Umbilical cord (tissue), 2 donors: ENCODE results near the gene CA11. TPM values are rescaled to one million over a fixed set of nuclear protein-coding genes. Genes with fewer than 3 reads are reported as not detected.

Experiments used
- DNase-seq: peaks from one replicate; pipeline ENCODE4 v3.0.0-alpha.2; 2015; ENCODE audit warnings: low spot score
- total RNA-seq: library from RNA; depleted of rRNA; stranded (reverse); fragments of >200 nt; gene quantifications from one replicate; pipeline ENCODE4 v1.2.3, GENCODE V29; 2014; ENCODE audit warnings: low replicate concordance; ENCODE audit not compliant: insufficient read depth

CA11 gene
- total RNA-seq, 1 donor from 2014 or later = not detected

DNA sequence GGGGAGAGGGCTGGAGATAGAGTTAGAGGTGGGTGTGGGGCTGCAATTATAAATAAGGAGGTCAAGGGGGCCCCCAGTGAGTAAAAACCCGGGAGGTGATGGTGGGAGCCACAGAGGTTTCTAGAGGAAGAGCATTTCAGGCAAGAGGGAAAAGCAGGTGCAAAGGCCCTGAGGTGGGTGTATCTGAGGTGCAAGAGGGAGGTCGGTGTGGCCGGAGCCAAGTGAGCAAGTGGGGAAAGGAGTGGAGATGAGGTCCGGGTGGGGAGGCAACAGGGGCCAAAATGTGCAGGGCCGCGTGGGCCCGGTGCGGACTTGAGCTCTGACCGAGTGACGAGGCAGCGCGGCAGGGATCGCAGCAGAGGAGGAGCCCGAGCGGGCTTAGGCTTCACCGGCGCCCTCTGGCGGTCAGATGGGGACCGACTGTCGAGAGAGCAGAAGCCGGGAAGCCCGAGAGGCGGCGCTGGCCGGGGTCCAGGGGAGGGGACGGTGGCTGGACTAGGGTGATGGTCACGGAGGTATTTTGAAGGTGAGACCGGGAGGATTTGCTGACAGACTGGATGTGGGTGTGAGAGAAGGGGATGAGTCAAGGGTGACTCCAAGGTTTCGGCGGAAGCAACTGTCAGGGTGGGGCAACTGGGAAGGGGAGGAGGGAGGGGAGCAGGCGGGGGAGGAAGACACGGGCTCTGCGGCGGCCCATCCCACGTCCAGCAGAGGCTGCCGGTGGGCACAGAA is 57.2 kb downstream of the CA11 start:
- DNase-seq = peak; percentile 83

Other genes with a start within 250 kb of the CA11 start
- gene GRWD1, start 200.2 kb downstream of the CA11 start, total RNA-seq = 19.0 TPM
- 0.48 TPM for gene KCNJ14, start 190.6 kb downstream of the CA11 start, total RNA-seq
- 20.0 TPM for gene CYTH2, start 176.8 kb downstream of the CA11 start, total RNA-seq
- not detected for gene LMTK3, start 134.4 kb downstream of the CA11 start, total RNA-seq
- not detected for gene SULT2B1, start 94.0 kb downstream of the CA11 start, total RNA-seq
- not detected for gene SPACA4, start 39.4 kb downstream of the CA11 start, total RNA-seq
- 0.48 TPM for gene FAM83E, start 31.1 kb downstream of the CA11 start, total RNA-seq
- gene RPL18, start 27.0 kb downstream of the CA11 start, total RNA-seq = 1,534 TPM
- gene SPHK2, start 26.7 kb downstream of the CA11 start, total RNA-seq = 7.5 TPM
- 0.72 TPM for gene DBP, start 8.8 kb downstream of the CA11 start, total RNA-seq
- gene NTN5, start 26.8 kb upstream of the CA11 start, total RNA-seq = not detected
- gene FUT2, start 49.8 kb upstream of the CA11 start, total RNA-seq = 0.72 TPM
- gene MAMSTR, start 73.5 kb upstream of the CA11 start, total RNA-seq = not detected
- 3.1 TPM for gene RASIP1, start 94.4 kb upstream of the CA11 start, total RNA-seq
- gene IZUMO1, start 100.7 kb upstream of the CA11 start, total RNA-seq = not detected
- gene FUT1, start 106.5 kb upstream of the CA11 start, total RNA-seq = 1.4 TPM
- not detected for gene FGF21, start 109.3 kb upstream of the CA11 start, total RNA-seq
- gene BCAT2, start 164.8 kb upstream of the CA11 start, total RNA-seq = 11.1 TPM
- gene HSD17B14, start 190.3 kb upstream of the CA11 start, total RNA-seq = 3.4 TPM
- gene PLEKHA4, start 222.4 kb upstream of the CA11 start, total RNA-seq = 2.6 TPM
- gene PPP1R15A, start 226.2 kb upstream of the CA11 start, total RNA-seq = 138 TPM